HK-2 (cell line): ENCODE data around the gene PLA2G7.

Experiments
- DNase-seq: peaks from one replicate; pipeline ENCODE4 v3.0.0-alpha.2; 2018; ENCODE audit not compliant: unreplicated experiment

The PLA2G7 gene

DNA sequence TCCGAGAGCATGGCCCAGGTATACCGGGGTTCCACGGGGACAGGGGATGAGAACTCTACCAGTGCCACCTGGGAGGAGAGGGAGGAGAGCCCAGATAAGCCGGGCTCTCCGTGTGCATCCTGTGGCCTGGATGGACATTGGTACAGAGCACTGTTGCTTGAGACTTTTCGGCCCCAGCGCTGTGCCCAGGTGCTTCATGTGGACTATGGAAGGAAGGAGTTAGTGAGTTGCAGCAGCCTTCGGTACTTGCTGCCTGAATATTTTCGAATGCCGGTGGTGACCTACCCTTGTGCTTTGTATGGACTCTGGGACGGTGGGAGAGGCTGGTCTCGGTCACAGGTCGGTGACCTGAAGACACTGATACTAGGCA, 46.2 kb downstream of the PLA2G7 start:
- no peak for DNase-seq

DNA sequence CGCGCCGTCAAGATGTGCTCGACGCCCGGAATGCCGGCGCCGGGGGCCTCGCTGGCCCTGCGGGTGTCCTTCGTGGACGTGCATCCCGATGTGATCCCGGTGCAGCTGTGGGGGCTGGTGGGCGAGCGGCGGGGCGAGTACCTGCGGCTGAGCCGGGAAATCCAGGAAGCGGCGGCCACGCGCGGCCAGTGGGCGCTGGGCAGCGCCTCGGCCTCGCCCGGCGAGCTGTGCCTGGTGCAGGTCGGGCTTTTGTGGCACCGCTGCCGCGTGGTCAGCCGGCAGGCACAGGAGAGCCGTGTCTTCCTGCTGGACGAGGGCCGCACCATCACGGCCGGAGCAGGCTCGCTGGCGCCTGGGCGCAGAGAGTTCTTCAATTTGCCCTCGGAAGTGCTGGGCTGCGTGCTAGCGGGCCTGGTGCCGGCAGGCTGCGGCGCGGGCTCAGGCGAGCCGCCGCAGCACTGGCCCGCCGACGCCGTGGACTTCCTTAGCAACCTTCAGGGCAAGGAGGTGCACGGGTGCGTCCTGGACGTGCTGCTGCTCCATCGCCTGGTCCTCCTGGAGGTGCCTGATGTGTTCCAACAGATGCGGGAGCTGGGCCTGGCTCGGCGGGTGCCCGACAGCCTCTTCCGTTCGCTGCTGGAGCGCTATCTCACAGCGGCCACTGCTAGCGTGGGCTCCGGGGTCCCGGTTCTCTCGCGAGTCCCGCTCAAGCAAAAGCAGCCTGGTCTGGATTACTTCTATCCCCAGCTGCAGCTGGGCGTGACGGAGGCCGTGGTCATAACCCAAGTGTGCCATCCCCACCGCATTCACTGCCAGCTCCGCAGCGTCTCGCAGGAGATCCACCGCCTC, 46.8 kb downstream of the PLA2G7 start:
- DNase-seq, result no peak

DNA sequence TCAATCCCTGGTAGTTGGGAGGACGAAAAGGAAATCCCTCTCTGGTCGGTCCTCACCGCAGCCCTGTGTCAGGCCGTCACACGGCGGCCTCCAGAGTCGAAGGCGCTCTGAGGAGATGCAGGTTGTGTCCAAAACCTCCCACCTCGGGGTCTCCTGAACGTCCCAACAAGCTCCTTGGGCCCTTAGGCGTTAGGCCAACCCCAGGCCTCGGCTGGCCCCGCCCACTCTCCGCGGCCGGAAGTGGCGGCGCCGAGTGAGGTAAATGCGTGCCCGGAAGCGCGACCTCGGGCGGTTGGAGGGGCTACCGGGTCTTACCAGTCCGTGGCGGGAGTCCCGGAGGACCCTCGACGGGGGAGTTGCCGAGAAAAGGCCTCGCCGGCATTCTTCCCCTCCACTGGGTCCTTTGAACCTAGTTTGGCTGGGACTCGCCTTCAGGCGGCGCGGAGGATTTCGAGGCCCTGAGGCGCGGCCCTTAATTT, 47.5 kb downstream of the PLA2G7 start, which contains the start of gene TDRD6:
Gene TDRD6, plus strand, starts transcription at position 267 of the 479 bp plus-strand sequence. CDS start 244 bp downstream, outside the sequence.
- no peak for DNase-seq

DNA sequence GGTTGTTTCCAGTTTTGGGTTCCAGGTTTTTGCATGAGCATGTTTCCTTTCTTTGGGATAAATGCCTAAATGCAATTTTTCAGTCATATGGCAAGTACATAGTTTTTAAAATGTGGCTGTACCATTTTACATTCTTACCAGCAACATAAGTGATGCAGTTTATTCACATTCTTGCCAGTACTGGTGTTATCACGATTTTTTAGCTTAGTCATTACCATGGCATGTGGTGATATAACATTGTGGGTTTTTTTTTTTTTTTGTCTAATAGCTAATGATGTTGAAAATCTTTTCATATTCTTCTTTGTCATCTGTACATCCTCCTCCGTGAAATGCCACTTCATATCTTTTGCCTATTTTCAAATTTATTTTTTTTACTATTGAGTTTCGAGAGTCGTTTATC, 50.4 kb downstream of the PLA2G7 start:
- no peak for DNase-seq

DNA sequence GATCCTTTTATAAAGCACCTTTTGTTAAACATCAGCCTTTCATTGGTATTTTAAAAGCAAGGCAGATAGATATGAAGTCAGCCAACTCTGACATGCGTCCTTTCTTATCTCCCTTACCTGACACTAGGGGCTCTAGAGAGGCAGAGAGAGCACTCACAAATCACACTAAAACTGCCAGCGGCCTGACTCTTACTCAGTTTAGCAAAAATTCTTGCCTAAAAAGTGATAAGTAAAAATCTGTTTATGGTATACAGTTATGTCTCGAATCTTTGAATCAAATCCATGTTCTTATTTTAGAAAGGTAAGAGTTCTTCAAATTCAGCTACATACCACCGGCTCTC, 57.9 kb downstream of the PLA2G7 start:
- DNase-seq, result no peak

DNA sequence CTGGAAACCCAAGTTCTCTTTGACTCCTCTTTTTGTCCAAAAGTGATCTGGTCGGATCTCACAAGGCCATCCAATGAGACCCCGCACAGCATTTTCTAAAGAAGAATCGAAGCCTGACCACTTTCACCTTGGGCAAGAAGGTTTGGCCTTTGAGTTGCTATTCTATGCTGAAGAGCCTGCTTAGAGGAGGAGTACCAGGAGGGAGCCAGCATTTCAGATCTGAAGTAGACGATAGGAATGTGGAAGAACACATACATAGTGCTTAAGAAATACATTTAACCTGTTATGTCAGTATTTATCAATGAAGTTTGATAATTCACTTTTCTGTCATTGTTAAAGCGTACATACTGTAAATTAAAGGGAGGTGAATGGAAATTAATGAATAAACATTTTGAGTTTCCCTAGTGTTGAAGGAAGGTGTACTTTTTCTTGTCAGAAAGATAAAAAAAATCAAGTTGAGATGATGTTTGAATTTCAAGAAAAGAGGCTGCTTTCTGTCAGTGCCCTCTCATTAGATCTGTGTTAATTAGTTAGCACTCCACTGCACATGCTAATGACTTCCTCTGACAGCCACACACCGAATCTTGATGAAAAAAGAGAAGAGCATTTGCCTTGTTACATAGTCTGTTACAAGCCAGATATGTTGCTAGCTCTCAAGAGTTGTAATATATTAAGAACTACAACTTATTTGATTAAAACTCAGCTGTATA, 58.4 kb downstream of the PLA2G7 start:
- no peak for DNase-seq

DNA sequence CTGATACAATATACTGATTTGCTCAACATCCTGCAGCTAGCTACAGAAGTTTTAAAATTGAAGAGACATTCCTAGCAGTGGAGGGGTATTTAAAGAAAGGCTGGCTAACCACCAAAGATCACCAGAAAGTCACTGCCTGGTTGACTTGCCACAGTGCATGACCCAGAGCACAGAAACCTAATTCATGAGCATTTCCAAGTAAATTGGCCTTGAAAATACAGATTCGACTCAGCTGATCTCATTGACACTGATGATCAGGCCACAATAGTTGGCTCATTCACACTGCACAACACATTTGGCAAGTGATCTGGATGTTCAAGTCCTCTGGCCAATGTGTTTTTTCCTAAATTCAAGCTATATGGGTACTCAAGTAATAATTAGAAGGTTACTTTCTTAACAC, 60.8 kb downstream of the PLA2G7 start:
- no peak for DNase-seq

DNA sequence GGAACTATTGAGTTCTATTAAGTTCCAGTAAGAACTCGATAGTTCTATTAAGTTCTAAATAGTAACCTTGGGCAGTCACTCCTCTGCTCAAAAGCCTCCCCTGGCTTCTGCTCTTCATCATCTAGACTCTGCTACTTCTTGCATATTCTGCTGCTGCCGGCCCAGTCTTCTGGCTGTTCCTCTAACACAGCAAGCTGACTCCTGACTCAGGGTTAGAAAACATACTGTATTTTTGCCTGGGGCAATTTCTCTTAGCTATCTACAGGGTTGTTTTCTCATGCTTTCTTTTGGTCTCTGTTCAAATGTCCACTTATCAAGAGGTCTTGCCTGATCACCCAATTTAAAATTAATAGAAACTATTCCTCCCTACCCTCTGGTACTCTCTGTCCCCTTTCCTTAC, 67.8 kb downstream of the PLA2G7 start:
- no peak for DNase-seq

DNA sequence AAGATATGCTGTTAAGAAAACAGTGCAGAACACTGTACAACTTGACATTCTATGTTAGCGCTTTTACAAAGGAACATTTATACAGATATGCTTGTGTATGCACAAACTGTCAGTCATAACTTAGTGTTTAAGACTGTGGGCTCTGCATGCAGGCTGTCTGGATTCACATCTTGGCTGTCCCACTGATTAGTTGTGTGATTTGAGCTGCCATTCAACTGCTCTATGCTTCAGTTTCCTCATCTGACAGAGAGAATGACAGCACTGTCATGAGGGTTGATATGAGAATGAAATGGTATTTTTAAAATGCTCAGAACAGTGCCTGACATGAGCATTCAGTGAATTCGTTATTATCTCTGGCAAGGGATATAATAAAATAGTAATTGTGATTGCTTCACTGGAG, 73.7 kb downstream of the PLA2G7 start:
- no peak for DNase-seq

DNA sequence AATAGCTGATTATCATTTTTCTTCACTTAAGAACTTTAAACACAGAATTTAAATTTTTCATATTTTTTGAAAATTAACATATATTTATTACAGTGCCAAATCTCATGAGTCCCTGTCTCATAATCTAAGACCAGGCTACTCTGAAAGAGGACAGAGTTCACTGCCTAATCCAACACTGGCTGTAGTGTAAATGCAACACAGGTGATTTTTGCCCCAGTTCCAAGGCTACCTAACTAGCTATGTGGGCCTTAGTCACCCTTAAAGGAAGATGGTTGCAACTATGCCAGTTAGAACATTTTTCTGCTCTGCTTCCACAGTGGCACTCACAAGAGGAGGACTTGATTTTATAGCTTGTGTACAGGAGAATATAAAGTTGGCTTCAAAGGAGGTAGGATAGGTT, 77.5 kb downstream of the PLA2G7 start:
- no peak for DNase-seq

DNA sequence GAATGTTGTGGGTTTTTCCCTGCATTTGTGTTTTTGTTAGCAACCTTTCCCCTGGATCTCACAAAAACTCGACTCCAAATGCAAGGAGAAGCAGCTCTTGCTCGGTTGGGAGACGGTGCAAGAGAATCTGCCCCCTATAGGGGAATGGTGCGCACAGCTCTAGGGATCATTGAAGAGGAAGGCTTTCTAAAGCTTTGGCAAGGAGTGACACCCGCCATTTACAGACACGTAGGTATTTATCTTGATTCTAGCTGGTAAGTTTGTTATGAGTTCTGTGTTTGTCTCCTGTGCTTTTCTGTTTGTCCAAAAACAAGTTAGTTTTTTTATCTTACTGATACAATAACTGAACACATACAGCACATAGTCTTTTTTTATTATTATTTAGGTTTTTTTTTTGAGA, 79.4 kb downstream of the PLA2G7 start:
- DNase-seq, result no peak
